VCaP (cell line): Measurements from ENCODE around the gene ERC1.

Experiments used
- H3K27ac ChIP-seq: fragments of 450-650 bp; 2 replicates; pipeline ENCODE4 v1.5.1; 2017
- TF ChIP-seq, protein P1 (sequence below): fragments of 450-650 bp; conservative IDR thresholded peaks from 2 replicates; pipeline ENCODE4 v1.5.1; 2017; ENCODE audit warnings: mild to moderate bottlenecking, moderate library complexity

Gene ERC1

DNA sequence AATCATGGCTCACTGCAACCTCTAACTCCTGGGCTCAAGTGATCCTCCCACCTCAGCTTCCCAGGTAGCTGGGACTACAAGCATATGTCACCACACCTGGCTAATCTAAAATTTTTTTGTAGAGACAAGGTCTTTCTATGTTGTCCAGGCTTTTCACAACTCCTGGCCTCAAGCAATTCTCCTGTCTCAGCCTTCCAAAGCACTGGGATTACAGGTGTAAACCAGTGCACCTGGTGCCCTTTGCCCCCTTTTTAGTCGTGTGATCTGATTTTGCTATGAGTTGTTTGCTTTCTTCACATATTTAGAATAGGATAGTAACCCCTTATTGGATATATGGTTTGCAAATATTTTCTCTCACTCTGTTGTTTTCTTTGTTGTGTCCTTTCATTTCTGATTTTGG lies 39.8 kb upstream of the ERC1 start:
- TF ChIP-seq, protein P1, sequence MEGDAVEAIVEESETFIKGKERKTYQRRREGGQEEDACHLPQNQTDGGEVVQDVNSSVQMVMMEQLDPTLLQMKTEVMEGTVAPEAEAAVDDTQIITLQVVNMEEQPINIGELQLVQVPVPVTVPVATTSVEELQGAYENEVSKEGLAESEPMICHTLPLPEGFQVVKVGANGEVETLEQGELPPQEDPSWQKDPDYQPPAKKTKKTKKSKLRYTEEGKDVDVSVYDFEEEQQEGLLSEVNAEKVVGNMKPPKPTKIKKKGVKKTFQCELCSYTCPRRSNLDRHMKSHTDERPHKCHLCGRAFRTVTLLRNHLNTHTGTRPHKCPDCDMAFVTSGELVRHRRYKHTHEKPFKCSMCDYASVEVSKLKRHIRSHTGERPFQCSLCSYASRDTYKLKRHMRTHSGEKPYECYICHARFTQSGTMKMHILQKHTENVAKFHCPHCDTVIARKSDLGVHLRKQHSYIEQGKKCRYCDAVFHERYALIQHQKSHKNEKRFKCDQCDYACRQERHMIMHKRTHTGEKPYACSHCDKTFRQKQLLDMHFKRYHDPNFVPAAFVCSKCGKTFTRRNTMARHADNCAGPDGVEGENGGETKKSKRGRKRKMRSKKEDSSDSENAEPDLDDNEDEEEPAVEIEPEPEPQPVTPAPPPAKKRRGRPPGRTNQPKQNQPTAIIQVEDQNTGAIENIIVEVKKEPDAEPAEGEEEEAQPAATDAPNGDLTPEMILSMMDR, result no peak
- H3K27ac ChIP-seq, result 0 out of 2 replicates have a peak overlapping the region, but pooled peaks have one; percentile 14

DNA sequence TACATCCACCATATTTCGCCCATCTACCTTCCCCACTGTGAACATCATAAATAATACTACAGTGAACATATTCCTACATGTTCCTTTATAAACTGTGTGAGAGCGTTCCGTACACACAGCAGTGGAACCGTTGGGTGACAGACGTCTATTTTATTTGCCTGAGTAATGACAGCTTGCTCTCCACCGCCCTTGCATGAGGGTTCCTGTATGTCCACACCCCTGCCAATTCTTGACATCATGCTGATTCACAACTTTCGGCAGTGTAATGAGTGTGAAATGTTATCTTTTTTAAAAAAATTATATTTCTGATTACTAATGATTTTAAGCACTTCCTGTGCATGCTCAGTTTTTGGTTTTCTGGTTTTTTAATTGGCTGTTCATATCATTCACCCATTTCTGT lies 37.2 kb upstream of the ERC1 start:
- TF ChIP-seq, protein P1, result no peak
- H3K27ac ChIP-seq, result peak overlapping the region; percentile 81

DNA sequence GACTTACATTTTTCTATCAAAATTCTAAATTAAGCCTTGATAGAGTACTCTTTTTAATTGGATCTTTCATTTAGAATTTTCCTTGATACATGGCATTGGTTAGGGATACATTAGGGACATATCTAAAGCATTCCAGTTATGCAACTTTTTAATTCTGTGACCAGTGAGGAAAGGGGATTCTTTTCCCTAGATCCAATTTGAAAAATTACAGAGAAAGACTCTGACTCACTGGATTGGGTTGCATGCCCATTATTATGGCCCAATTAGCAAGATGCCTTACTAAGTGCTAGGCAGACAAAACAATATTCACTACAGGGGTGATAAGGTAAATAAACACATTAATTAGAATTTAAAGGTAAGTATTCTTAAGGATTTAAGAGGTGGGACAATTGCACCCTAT lies 36.3 kb upstream of the ERC1 start:
- no peak overlapping the region for H3K27ac ChIP-seq
- TF ChIP-seq, protein P1, result no peak

DNA sequence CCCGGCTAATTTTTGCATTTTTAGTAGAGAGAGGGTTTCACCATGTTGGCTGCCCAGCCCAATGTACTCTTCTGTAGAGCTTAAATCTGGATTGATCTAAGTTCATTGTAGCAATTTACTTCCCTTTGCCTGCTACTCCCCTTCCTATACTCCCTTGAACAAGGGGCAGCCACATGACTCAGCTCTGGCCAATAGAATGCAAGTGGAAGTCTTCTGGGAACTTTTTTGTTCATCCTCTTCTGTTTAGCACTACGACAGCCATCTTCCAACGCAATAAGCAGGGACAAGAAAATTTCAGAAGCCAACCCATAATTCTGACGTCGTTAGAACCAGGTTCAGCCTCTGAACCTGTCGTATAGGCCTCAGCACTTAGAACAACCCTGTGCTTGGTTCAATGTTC lies 35.1 kb upstream of the ERC1 start:
- TF ChIP-seq, protein P1, result no peak
- H3K27ac ChIP-seq, result no peak overlapping the region

DNA sequence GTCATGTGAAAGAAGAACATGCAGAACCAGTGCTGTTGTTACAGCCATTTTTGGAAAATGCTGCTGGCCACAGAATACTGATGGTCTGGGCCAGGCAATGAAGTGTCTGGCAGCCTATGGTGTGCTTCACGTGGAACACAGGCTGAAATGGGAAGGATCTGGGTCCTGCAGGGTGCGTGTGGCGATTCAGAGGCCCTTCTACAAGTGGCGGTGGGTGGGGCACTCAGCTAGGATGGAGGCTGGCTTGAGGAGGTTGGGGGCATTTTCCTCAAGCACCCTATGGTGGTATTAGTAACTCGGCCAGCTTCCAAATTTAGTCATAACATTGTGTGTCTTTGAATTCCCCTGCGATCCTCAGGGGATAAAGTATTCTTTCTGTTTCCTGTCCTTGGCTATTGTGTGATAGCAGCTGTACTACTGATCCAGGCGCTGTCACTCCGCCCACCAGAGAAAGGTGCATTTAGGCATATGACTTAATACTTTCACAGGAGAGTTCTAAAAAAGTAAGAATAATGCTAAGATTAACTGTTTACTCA lies 32.4 kb upstream of the ERC1 start:
- TF ChIP-seq, protein P1, result no peak
- H3K27ac ChIP-seq, result no peak overlapping the region

DNA sequence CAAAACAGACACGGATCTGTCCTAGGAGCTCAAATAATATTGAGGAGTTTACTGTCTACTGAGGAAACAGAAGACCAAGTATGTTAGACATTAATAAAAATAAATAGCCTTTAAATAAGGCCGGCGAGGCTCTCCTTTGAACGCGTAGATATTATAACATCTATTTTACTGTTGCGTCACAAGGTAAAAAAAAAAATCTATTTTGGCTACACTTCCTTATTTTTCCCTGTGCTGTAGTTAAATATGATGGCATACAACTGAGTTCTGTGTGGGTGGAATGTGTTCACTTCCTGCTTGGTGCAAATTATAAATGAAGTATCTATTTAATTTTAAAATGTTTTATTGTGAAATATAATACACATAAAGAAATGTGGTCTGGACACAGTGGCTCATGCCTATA lies 24.3 kb upstream of the ERC1 start:
- TF ChIP-seq, protein P1, result no peak
- no peak overlapping the region for H3K27ac ChIP-seq

DNA sequence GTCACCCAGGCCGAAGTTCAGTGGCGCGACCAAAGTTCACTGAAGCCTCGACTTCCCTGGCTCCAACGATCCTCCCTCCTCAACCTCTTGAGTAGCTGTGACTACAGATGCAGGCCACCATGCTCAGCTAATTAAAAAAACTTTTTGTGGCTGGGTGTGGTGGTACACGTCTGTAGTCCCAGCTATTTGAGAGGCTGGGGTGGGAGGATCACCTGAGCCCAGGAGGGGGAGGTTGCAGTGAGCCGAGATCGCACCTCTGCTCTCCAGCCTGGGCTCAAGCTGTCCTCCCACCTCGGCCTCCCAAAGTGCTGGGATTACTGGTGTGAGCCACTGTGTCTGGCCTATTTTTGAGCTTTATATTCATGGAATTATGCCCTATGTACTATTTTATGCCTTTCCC lies 23.4 kb upstream of the ERC1 start:
- TF ChIP-seq, protein P1, result no peak
- H3K27ac ChIP-seq, result no peak overlapping the region
